ENCODE data around the gene APOF. TPM values are rescaled to one million over a fixed set of nuclear protein-coding genes. Genes with fewer than 3 reads are reported as not detected.
A peak's percentile ranks its signal among the peaks of the same experiment; 100 is the strongest.

The APOF gene
- total RNA-seq, 6 experiments from 2014 or later, result 110 to 270 (median 205) TPM

GRCh38 chr12:56359851-56360767 lies 2.5 kb downstream of the APOF start, which contains the start of gene STAT2:
STAT2 (minus strand) TSS chr12:56360107; CDS start chr12:56356571, 3,536 bp downstream.
- Histone ChIP-seq H3K4me1 (peaks cover 0 to 45% (median 15%) of the 10 kb centered on the region in 4 donors), H3K4me3 (peak within 1 kb of the TSS; percentile 57 to 77 (median 70)), H3K27ac (peak within 1 kb of the TSS; percentile 94 to 97 (median 95)), H3K27me3 (no peaks in the 10 kb centered on the region), H3K36me3 (peaks cover 0 to 17% (median 11%) of the 10 kb centered on the region in 4 donors), H3K9me3 (no peaks in the 10 kb centered on the region)
- WGBS (ENCODE audit: insufficient coverage, low coverage, low lambda C conversion rate, missing lambda C conversion rate), result under 1% methylated on average over 39 of the region's 54 CpGs
- ATAC-seq (peak; percentile 85 to 94 (median 87)), DNase-seq (peak; percentile 99 to 100 (median 100))
- peak; percentile 90 for TF ChIP-seq POLR2A (IDR thresholded peaks at IDR 0.05)
- TF ChIP-seq CTCF (IDR thresholded peaks at IDR 0.05), result peak in 1 of 4 donors; percentile 13
- intact Hi-C loops (cut with DNase I), result loop anchor here (10.0 kb wide), 1 partner anchor 95 kb away; the partner anchor contains the start of gene MIP (in 2 of the 2)

- peak overlapping the region; percentile 57 to 77 (median 70) for H3K4me3 ChIP-seq
- peak; percentile 18 for TF ChIP-seq POLR2A (IDR thresholded peaks at IDR 0.05)
- no peak for TF ChIP-seq CTCF (IDR thresholded peaks at IDR 0.05)
- peak overlapping the region; percentile 67 to 77 (median 76) for H3K27ac ChIP-seq
- ATAC-seq, result no peak
- WGBS (ENCODE audit: insufficient coverage, low coverage, low lambda C conversion rate, missing lambda C conversion rate), result 0% methylated on average over 1 of the region's 1 CpG
- H3K27me3 ChIP-seq, result no peaks in the 10 kb centered on the region
- peaks cover 0 to 28% (median 18%) of the 10 kb centered on the region in 4 donors for H3K36me3 ChIP-seq
- no peak for DNase-seq
- no peaks in the 10 kb centered on the region for H3K9me3 ChIP-seq
- intact Hi-C loops (cut with DNase I), result loop anchor here (10.0 kb wide), 1 partner anchor 96 kb away; the partner anchor contains the start of gene MIP (in 2 of the 2)
- H3K4me1 ChIP-seq, result peaks cover 0 to 36% (median 10%) of the 10 kb centered on the region in 4 donors
Observed at GRCh38 chr12:56358836-56359532, 3.7 kb downstream of the APOF start.

GRCh38 chr12:56351325-56351724 lies 11.3 kb downstream of the APOF start:
- peaks cover 23 to 98% (median 67%) of the 10 kb centered on the region in 4 donors for H3K36me3 ChIP-seq
- WGBS (ENCODE audit: insufficient coverage, low coverage, low lambda C conversion rate, missing lambda C conversion rate), result no CpG with 5 or more reads among the region's 2 CpGs
- intact Hi-C loops (cut with DNase I), result loop anchor here (10.0 kb wide), 1 partner anchor 103 kb away; the partner anchor contains the start of gene MIP (in 2 of the 2)

More at GRCh38 chr12:56351325-56351724, 11.3 kb downstream of the APOF start:
- H3K27ac ChIP-seq, result no peak overlapping the region
- no peaks in the 10 kb centered on the region for H3K9me3 ChIP-seq
- no peak overlapping the region for H3K4me3 ChIP-seq
- H3K27me3 ChIP-seq, result no peaks in the 10 kb centered on the region
- no peak for TF ChIP-seq POLR2A (IDR thresholded peaks at IDR 0.05)
- no peak for TF ChIP-seq CTCF (IDR thresholded peaks at IDR 0.05)
- DNase-seq (no peak), ATAC-seq (no peak)
- H3K4me1 ChIP-seq, result peaks cover 0 to 4% (median 0%) of the 10 kb centered on the region in 4 donors

All from right lobe of liver (tissue), 6 donors.